ENCODE results near the gene ONECUT1. TPM values are rescaled to one million over a fixed set of nuclear protein-coding genes. Genes with fewer than 3 reads are reported as not detected.
"Not testable (repeated sequence)": the region's sequence is repeated elsewhere in the genome, so short reads cannot be mapped to it uniquely, and the experiment has no call there.

The ONECUT1 gene
- total RNA-seq (9.5 and 15.2 TPM in 2 replicates), polyA plus RNA-seq (3.9 and 5.9 TPM in 2 replicates)

DNA sequence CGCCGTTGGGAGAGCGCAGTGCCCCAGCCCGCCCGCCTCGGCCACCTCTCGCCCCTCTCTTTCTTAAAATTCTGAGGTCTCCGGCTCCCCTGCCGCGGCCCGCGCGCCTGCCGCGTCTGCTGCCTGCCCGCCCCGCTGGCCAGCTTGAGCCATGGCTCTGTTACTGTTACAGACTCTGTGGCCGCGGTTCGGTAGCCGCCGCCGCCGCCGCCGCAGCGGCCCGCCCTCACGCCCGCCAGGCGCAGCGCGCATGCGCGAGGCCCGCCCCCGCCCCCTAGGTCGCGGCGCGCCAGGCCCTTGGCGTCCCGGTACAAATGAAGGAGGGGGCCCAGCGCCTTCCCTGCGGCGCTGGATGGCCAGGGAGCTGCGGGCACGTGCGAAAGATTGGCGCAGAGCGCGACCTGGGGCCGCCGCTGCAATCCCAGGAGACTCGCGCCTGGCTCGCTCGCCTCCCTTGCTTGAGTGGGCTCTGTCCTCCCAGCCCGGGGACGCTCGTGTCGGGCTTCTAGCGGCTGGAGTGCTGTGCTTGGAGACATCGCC is at the start of gene ONECUT1:
ONECUT1 (minus strand) TSS at position 168 of the 540 bp plus-strand sequence. CDS start 452 bp downstream, outside the sequence.
- Histone ChIP-seq H3K27me3 (peaks cover 93% of the 10 kb centered on the region), H3K4me2 (peak within 1 kb of the TSS; percentile 100), H3K9me2 (replicated peaks; ENCODE audit: insufficient read depth) (no peaks in the 10 kb centered on the region), H3K9me3 (ENCODE audit: low read depth) (no peaks in the 10 kb centered on the region), H3K27ac (no peak within 1 kb of the TSS), H3K36me3 (replicated peaks; ENCODE audit: insufficient read depth, low read depth) (no peaks in the 10 kb centered on the region), H3K79me2 (no peaks in the 10 kb centered on the region), H4K20me1 (ENCODE audit: insufficient read depth, poor library complexity, severe bottlenecking) (no peaks in the 10 kb centered on the region), H3K4me1 (ENCODE audit: insufficient read depth) (peaks cover 5% of the 10 kb centered on the region), H2AFZ (peak within 1 kb of the TSS; percentile 81), H3K4me3 (peak within 1 kb of the TSS; percentile 52)
- 5% methylated on average over 36 of the region's 64 CpGs for WGBS (ENCODE audit: low lambda C conversion rate, missing lambda C conversion rate)
- no peak for TF ChIP-seq EZH2 (IDR thresholded peaks at IDR 0.05; ENCODE audit: borderline replicate concordance)
- no peak for TF ChIP-seq EZH2phosphoT487 (IDR thresholded peaks at IDR 0.05; ENCODE audit: low read depth, severe bottlenecking, unreplicated experiment)
- TF ChIP-seq, protein P1, sequence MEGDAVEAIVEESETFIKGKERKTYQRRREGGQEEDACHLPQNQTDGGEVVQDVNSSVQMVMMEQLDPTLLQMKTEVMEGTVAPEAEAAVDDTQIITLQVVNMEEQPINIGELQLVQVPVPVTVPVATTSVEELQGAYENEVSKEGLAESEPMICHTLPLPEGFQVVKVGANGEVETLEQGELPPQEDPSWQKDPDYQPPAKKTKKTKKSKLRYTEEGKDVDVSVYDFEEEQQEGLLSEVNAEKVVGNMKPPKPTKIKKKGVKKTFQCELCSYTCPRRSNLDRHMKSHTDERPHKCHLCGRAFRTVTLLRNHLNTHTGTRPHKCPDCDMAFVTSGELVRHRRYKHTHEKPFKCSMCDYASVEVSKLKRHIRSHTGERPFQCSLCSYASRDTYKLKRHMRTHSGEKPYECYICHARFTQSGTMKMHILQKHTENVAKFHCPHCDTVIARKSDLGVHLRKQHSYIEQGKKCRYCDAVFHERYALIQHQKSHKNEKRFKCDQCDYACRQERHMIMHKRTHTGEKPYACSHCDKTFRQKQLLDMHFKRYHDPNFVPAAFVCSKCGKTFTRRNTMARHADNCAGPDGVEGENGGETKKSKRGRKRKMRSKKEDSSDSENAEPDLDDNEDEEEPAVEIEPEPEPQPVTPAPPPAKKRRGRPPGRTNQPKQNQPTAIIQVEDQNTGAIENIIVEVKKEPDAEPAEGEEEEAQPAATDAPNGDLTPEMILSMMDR (IDR thresholded peaks at IDR 0.05; ENCODE audit: poor library complexity) = no peak
- DNase-seq (ENCODE audit: low spot score) = peak; percentile 86

DNA sequence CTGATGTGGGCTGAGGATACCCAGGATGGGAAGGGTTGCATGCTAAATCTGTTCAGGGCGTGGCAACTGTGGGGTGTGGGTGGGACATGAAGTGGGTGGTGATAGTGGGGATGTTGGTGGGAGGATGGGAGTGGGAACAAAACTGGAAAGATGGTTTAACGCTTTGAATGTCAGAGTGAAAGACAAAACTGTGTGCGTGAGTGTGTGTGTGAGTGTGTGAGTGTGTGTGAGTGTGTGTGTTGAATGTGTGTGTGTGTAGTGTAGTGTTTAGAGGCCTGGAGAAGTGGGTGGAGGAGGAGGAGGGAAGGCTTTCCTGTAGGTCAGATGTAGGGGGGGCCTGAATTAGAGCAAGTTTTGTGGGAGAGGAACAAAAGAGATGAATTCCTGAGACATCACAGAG is 44.2 kb upstream of the ONECUT1 start:
- no peak for DNase-seq (ENCODE audit: low spot score)
- Histone ChIP-seq H3K4me1 (ENCODE audit: insufficient read depth) (no peaks in the 10 kb centered on the region), H3K4me2 (no peak overlapping the region), H2AFZ (no peak overlapping the region), H3K27me3 (no peaks in the 10 kb centered on the region), H3K9me2 (replicated peaks; ENCODE audit: insufficient read depth) (no peaks in the 10 kb centered on the region), H3K36me3 (replicated peaks; ENCODE audit: insufficient read depth, low read depth) (no peaks in the 10 kb centered on the region), H4K20me1 (ENCODE audit: insufficient read depth, poor library complexity, severe bottlenecking) (no peaks in the 10 kb centered on the region), H3K4me3 (no peak overlapping the region), H3K27ac (no peak overlapping the region), H3K9me3 (ENCODE audit: low read depth) (no peaks in the 10 kb centered on the region), H3K79me2 (no peaks in the 10 kb centered on the region)
- WGBS (ENCODE audit: low lambda C conversion rate, missing lambda C conversion rate) = 79% methylated on average over 3 of the region's 3 CpGs
- TF ChIP-seq, protein P1 (IDR thresholded peaks at IDR 0.05; ENCODE audit: poor library complexity) = no peak
- no peak for TF ChIP-seq EZH2phosphoT487 (IDR thresholded peaks at IDR 0.05; ENCODE audit: low read depth, severe bottlenecking, unreplicated experiment)
- TF ChIP-seq EZH2 (IDR thresholded peaks at IDR 0.05; ENCODE audit: borderline replicate concordance) = no peak

DNA sequence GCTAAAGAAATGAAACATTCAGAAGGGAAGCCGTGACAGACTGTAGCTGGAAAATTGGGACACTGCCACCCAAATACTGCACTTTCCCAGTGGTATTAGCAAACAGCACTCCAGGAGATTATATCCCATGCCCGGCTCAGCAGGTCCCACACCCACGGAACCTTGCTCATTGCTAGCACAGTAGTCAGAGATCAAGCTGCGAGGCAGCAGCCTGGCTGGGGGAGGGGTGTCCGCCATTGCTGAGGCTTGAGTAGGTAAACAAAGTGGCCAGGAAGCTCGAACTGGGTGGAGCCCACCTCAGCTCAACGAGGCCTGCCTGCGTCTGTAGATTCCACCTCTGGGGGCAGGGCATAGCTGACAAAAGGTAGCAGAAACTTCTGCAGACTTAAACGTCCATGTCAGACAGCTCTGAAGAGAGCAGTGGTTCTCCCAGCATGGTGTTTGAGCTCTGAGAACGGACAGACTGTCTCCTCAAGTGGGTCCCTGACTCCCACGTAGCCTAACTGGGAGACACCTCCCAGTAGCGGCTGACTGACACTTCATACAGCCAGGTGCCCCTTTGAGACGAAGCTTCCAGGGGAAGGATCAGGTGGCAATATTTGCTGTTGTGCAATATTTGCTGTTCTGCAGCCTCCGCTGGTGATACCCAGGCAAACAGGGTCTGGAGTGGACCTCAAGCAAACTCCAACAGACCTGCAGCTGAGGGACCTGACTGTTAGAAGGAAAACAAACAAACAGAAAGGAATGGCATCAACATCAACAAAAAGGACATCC is 34.2 kb upstream of the ONECUT1 start:
- H3K4me3 ChIP-seq; H3K9me3 ChIP-seq (ENCODE audit: low read depth); H3K36me3 ChIP-seq (replicated peaks; ENCODE audit: insufficient read depth, low read depth); H2AFZ ChIP-seq; H3K9me2 ChIP-seq (replicated peaks; ENCODE audit: insufficient read depth); H3K27ac ChIP-seq; H3K79me2 ChIP-seq; H3K4me2 ChIP-seq; DNase-seq (ENCODE audit: low spot score); H3K4me1 ChIP-seq (ENCODE audit: insufficient read depth); H4K20me1 ChIP-seq (ENCODE audit: insufficient read depth, poor library complexity, severe bottlenecking): not testable (repeated sequence)
- 75% methylated on average over 14 of the region's 14 CpGs for WGBS (ENCODE audit: low lambda C conversion rate, missing lambda C conversion rate)
- H3K27me3 ChIP-seq = peaks cover 10% of the 10 kb centered on the region

DNA sequence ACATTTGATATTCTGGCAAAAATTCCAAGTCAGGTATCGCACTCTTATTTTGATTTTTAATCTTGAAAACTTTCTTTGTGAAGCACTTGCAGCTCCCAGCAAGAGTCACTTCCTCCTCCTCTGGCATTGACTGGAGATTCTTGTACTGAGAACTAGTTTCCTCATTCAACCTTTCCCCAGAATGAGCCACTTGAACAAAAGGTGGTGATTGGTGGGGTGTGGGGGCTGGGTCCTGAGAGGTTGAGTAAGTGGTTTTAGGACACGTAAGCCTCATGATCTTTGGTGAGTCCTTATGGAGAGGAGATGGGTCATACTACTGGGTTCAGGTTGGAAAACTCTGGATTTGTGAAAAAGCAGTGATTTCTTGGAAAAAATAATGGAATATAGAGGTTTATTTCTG is 32.3 kb upstream of the ONECUT1 start:
- WGBS (ENCODE audit: low lambda C conversion rate, missing lambda C conversion rate) = 93% methylated on average over 2 of the region's 2 CpGs
- no peaks in the 10 kb centered on the region for H4K20me1 ChIP-seq (ENCODE audit: insufficient read depth, poor library complexity, severe bottlenecking)

More for the DNA sequence above, 32.3 kb upstream of the ONECUT1 start:
- no peaks in the 10 kb centered on the region for H3K79me2 ChIP-seq
- H3K27me3 ChIP-seq = peaks cover 14% of the 10 kb centered on the region
- no peak for DNase-seq (ENCODE audit: low spot score)
- no peaks in the 10 kb centered on the region for H3K36me3 ChIP-seq (replicated peaks; ENCODE audit: insufficient read depth, low read depth)
- TF ChIP-seq EZH2phosphoT487 (IDR thresholded peaks at IDR 0.05; ENCODE audit: low read depth, severe bottlenecking, unreplicated experiment) = no peak
- no peaks in the 10 kb centered on the region for H3K4me1 ChIP-seq (ENCODE audit: insufficient read depth)
- no peak overlapping the region for H3K4me2 ChIP-seq
- H3K9me3 ChIP-seq (ENCODE audit: low read depth) = no peaks in the 10 kb centered on the region
- H3K4me3 ChIP-seq = no peak overlapping the region
- no peak overlapping the region for H2AFZ ChIP-seq
- no peaks in the 10 kb centered on the region for H3K9me2 ChIP-seq (replicated peaks; ENCODE audit: insufficient read depth)
- no peak overlapping the region for H3K27ac ChIP-seq
